Activated naive CD4-positive, alpha-beta T cell treated with anti-CD3 and anti-CD28 coated beads for 36 hours (primary cell): ENCODE results near the gene NSD2. TPM values are rescaled to one million over a fixed set of nuclear protein-coding genes. Genes with fewer than 3 reads are reported as not detected.
"Not testable (repeated sequence)": the region's sequence is repeated elsewhere in the genome, so short reads cannot be mapped to it uniquely, and the experiment has no call there.

ENCODE experiments used
- CTCF ChIA-PET: fragments of 350-600 bp; sonication (Branson Sonifier 250); formaldehyde crosslinking; loops from one replicate; lab custom pipeline; 2021; ENCODE audit warnings: antibody characterized with exemption; lab: Charles Lee
- DNase-seq: peaks from one replicate; pipeline ENCODE4 v3.0.0-alpha.2; 2020
- H3K27ac Mint-ChIP-seq: one replicate; pipeline ENCODE4 v1.8.0; 2021; ENCODE audit warnings: mild to moderate bottlenecking, mixed read lengths
- H3K27me3 Mint-ChIP-seq: one replicate; pipeline ENCODE4 v1.8.0; 2021; ENCODE audit warnings: low read depth, mixed read lengths
- H3K36me3 Mint-ChIP-seq: one replicate; pipeline ENCODE4 v1.8.0; 2021; ENCODE audit warnings: low read depth, mixed read lengths
- H3K4me1 Mint-ChIP-seq: one replicate; pipeline ENCODE4 v1.8.0; 2021; ENCODE audit warnings: low read depth, mixed read lengths
- H3K4me3 Mint-ChIP-seq: one replicate; pipeline ENCODE4 v1.8.0; 2021; ENCODE audit warnings: mild to moderate bottlenecking, moderate library complexity, mixed read lengths
- H3K9me3 Mint-ChIP-seq: one replicate; pipeline ENCODE4 v1.8.0; 2021; ENCODE audit warnings: mixed read lengths
- intact Hi-C: fragments of 100-400 bp; cut with micrococcal nuclease; formaldehyde crosslinking; loops from one replicate; pipeline ENCODE4 v1.15.1; 2023
- total RNA-seq, 2 experiments: library from RNA; stranded (reverse); gene quantifications; one replicate each; pipeline ENCODE4 v1.2.3, GENCODE V29; 2021

NSD2 gene
- total RNA-seq, 2 experiments from 2014 or later, result 246 to 250 TPM

- no peak for DNase-seq
- no peaks in the 10 kb centered on the region for H3K27me3 Mint-ChIP-seq
- H3K4me1 Mint-ChIP-seq, result peaks cover 6% of the 10 kb centered on the region
- intact Hi-C loops, result no loop called here
- H3K9me3 Mint-ChIP-seq, result no peaks in the 10 kb centered on the region
- peaks cover 11% of the 10 kb centered on the region for H3K36me3 Mint-ChIP-seq
- H3K4me3 Mint-ChIP-seq, result no peak overlapping the region
- CTCF ChIA-PET, result no interaction called here
- no peak overlapping the region for H3K27ac Mint-ChIP-seq
Observed at GRCh38 chr4:1990676-1991075, 119.5 kb downstream of the NSD2 start.

GRCh38 chr4:1991087-1991486 lies 119.9 kb downstream of the NSD2 start:
- H3K27me3 Mint-ChIP-seq, result no peaks in the 10 kb centered on the region
- no peak for DNase-seq
- intact Hi-C loops, result no loop called here
- peak overlapping the region; percentile 12 for H3K27ac Mint-ChIP-seq
- no peak overlapping the region for H3K4me3 Mint-ChIP-seq
- peaks cover under 1% of the 10 kb centered on the region for H3K9me3 Mint-ChIP-seq
- peaks cover 15% of the 10 kb centered on the region for H3K36me3 Mint-ChIP-seq
- peaks cover 8% of the 10 kb centered on the region for H3K4me1 Mint-ChIP-seq
- CTCF ChIA-PET, result no interaction called here

- peaks cover 21% of the 10 kb centered on the region for H3K36me3 Mint-ChIP-seq
- CTCF ChIA-PET, result no interaction called here
- peaks cover 3% of the 10 kb centered on the region for H3K9me3 Mint-ChIP-seq
- no peak for DNase-seq
- H3K27ac Mint-ChIP-seq, result no peak overlapping the region
- H3K4me3 Mint-ChIP-seq, result no peak overlapping the region
- H3K27me3 Mint-ChIP-seq, result no peaks in the 10 kb centered on the region
- intact Hi-C loops, result no loop called here
- H3K4me1 Mint-ChIP-seq, result peaks cover 12% of the 10 kb centered on the region
Observed at GRCh38 chr4:1991596-1992434, 120.6 kb downstream of the NSD2 start.

GRCh38 chr4:1992468-1993168 lies 121.4 kb downstream of the NSD2 start:
- no peak overlapping the region for H3K27ac Mint-ChIP-seq
- peaks cover 29% of the 10 kb centered on the region for H3K36me3 Mint-ChIP-seq
- DNase-seq, result no peak
- H3K9me3 Mint-ChIP-seq, result peaks cover 10% of the 10 kb centered on the region
- no peaks in the 10 kb centered on the region for H3K27me3 Mint-ChIP-seq
- H3K4me1 Mint-ChIP-seq, result peaks cover 14% of the 10 kb centered on the region
- no peak overlapping the region for H3K4me3 Mint-ChIP-seq
- CTCF ChIA-PET, result no interaction called here
- intact Hi-C loops, result no loop called here

GRCh38 chr4:1993169-1993516 lies 122.0 kb downstream of the NSD2 start:
- intact Hi-C loops, result no loop called here
- CTCF ChIA-PET, result no interaction called here
- no peak for DNase-seq
- Mint-ChIP-seq H3K4me1 (peaks cover 14% of the 10 kb centered on the region), H3K4me3 (no peak overlapping the region), H3K36me3 (peaks cover 35% of the 10 kb centered on the region), H3K27me3 (no peaks in the 10 kb centered on the region), H3K9me3 (peaks cover 15% of the 10 kb centered on the region), H3K27ac (no peak overlapping the region)

- CTCF ChIA-PET, H3K27me3 Mint-ChIP-seq, H3K4me3 Mint-ChIP-seq, H3K27ac Mint-ChIP-seq, DNase-seq, intact Hi-C loops: not testable (repeated sequence)
- peaks cover 21% of the 10 kb centered on the region for H3K9me3 Mint-ChIP-seq
- H3K36me3 Mint-ChIP-seq, result peaks cover 42% of the 10 kb centered on the region
- H3K4me1 Mint-ChIP-seq, result peaks cover 18% of the 10 kb centered on the region
Observed at GRCh38 chr4:1993718-1994516, 122.7 kb downstream of the NSD2 start.

GRCh38 chr4:1994938-1995337 lies 123.7 kb downstream of the NSD2 start:
- Mint-ChIP-seq H3K36me3 (peaks cover 52% of the 10 kb centered on the region), H3K27me3 (no peaks in the 10 kb centered on the region), H3K4me3 (no peak overlapping the region), H3K27ac (no peak overlapping the region), H3K4me1 (peaks cover 24% of the 10 kb centered on the region), H3K9me3 (peaks cover 29% of the 10 kb centered on the region)
- CTCF ChIA-PET, result interaction anchor here (0.9 kb wide), 1 partner anchor 11 kb away, joined by 5 read pairs; no protein-coding TSS in a partner anchor
- intact Hi-C loops, result no loop called here
- DNase-seq, result no peak

- Mint-ChIP-seq H3K27ac (no peak overlapping the region), H3K9me3 (peaks cover 36% of the 10 kb centered on the region), H3K27me3 (no peaks in the 10 kb centered on the region), H3K4me1 (peaks cover 35% of the 10 kb centered on the region), H3K36me3 (peaks cover 61% of the 10 kb centered on the region), H3K4me3 (no peak overlapping the region)
- DNase-seq, result no peak
- intact Hi-C loops, result no loop called here
- CTCF ChIA-PET, result no interaction called here
Observed at GRCh38 chr4:1996866-1997611, 125.8 kb downstream of the NSD2 start.

- peaks cover 41% of the 10 kb centered on the region for H3K4me1 Mint-ChIP-seq
- DNase-seq, result no peak
- H3K36me3 Mint-ChIP-seq, result peaks cover 65% of the 10 kb centered on the region
- H3K9me3 Mint-ChIP-seq, result peaks cover 36% of the 10 kb centered on the region
- no peak overlapping the region for H3K27ac Mint-ChIP-seq
- no peaks in the 10 kb centered on the region for H3K27me3 Mint-ChIP-seq
- CTCF ChIA-PET, result no interaction called here
- no peak overlapping the region for H3K4me3 Mint-ChIP-seq
- intact Hi-C loops, result no loop called here
Observed at GRCh38 chr4:1997712-1998111, 126.5 kb downstream of the NSD2 start.

- H3K36me3 Mint-ChIP-seq, result peaks cover 71% of the 10 kb centered on the region
- H3K4me3 Mint-ChIP-seq, result no peak overlapping the region
- intact Hi-C loops, result no loop called here
- CTCF ChIA-PET, result interaction anchor here (1.0 kb wide), 1 partner anchor 99 kb away, joined by 3 read pairs; no protein-coding TSS in a partner anchor
- H3K27me3 Mint-ChIP-seq, result no peaks in the 10 kb centered on the region
- DNase-seq, result no peak
- H3K27ac Mint-ChIP-seq, result no peak overlapping the region
- peaks cover 36% of the 10 kb centered on the region for H3K9me3 Mint-ChIP-seq
- peaks cover 47% of the 10 kb centered on the region for H3K4me1 Mint-ChIP-seq
Observed at GRCh38 chr4:1998296-1998695, 127.1 kb downstream of the NSD2 start.

- H3K27ac Mint-ChIP-seq, intact Hi-C loops, H3K4me3 Mint-ChIP-seq, H3K27me3 Mint-ChIP-seq, DNase-seq: not testable (repeated sequence)
- H3K4me1 Mint-ChIP-seq, result peaks cover 47% of the 10 kb centered on the region
- CTCF ChIA-PET, result interaction anchor here (1.0 kb wide), 1 partner anchor 100 kb away, joined by 3 read pairs; no protein-coding TSS in a partner anchor
- H3K36me3 Mint-ChIP-seq, result peaks cover 75% of the 10 kb centered on the region
- peaks cover 36% of the 10 kb centered on the region for H3K9me3 Mint-ChIP-seq
Observed at GRCh38 chr4:1999308-1999707, 128.1 kb downstream of the NSD2 start.
